ENCODE data around the gene FOXP1.
"Not testable (repeated sequence)": the region's sequence is repeated elsewhere in the genome, so short reads cannot be mapped to it uniquely, and the experiment has no call there.

FOXP1 gene

GRCh38 chr3:71030748-71031147 is 552.8 kb downstream of the FOXP1 start:
- in situ Hi-C loops (cut with MboI; ENCODE audit: low sequenced_read_pairs): no loop called here

GRCh38 chr3:71029770-71030169 is 553.8 kb downstream of the FOXP1 start:
- in situ Hi-C loops (cut with MboI; ENCODE audit: low sequenced_read_pairs): no loop called here

GRCh38 chr3:71028802-71029201 is 554.7 kb downstream of the FOXP1 start:
- in situ Hi-C loops (cut with MboI; ENCODE audit: low sequenced_read_pairs): no loop called here

- in situ Hi-C loops (cut with MboI; ENCODE audit: low sequenced_read_pairs): no loop called here
Observed at GRCh38 chr3:71028184-71028583, 555.3 kb downstream of the FOXP1 start.

- in situ Hi-C loops (cut with MboI; ENCODE audit: low sequenced_read_pairs): no loop called here
Observed at GRCh38 chr3:71026634-71027578, 556.6 kb downstream of the FOXP1 start.

- in situ Hi-C loops (cut with MboI; ENCODE audit: low sequenced_read_pairs): no loop called here
Observed at GRCh38 chr3:71025516-71025915, 558.0 kb downstream of the FOXP1 start.

GRCh38 chr3:71025010-71025409 is 558.5 kb downstream of the FOXP1 start:
- in situ Hi-C loops (cut with MboI; ENCODE audit: low sequenced_read_pairs): no loop called here

GRCh38 chr3:71022551-71023335 is 560.8 kb downstream of the FOXP1 start:
- in situ Hi-C loops (cut with MboI; ENCODE audit: low sequenced_read_pairs): no loop called here

- in situ Hi-C loops (cut with MboI; ENCODE audit: low sequenced_read_pairs): no loop called here
Observed at GRCh38 chr3:71018799-71019198, 564.7 kb downstream of the FOXP1 start.

GRCh38 chr3:71016178-71016845 is 567.2 kb downstream of the FOXP1 start:
- in situ Hi-C loops (cut with MboI; ENCODE audit: low sequenced_read_pairs): no loop called here

- in situ Hi-C loops (cut with MboI; ENCODE audit: low sequenced_read_pairs): not testable (repeated sequence)
Observed at GRCh38 chr3:71014616-71015015, 568.9 kb downstream of the FOXP1 start.

GRCh38 chr3:71012971-71013370 is 570.6 kb downstream of the FOXP1 start:
- in situ Hi-C loops (cut with MboI; ENCODE audit: low sequenced_read_pairs): no loop called here

GRCh38 chr3:71011565-71012287 is 571.8 kb downstream of the FOXP1 start:
- in situ Hi-C loops (cut with MboI; ENCODE audit: low sequenced_read_pairs): no loop called here

- in situ Hi-C loops (cut with MboI; ENCODE audit: low sequenced_read_pairs): no loop called here
Observed at GRCh38 chr3:71010726-71011455, 572.6 kb downstream of the FOXP1 start.

- in situ Hi-C loops (cut with MboI; ENCODE audit: low sequenced_read_pairs): no loop called here
Observed at GRCh38 chr3:71008350-71008935, 575.1 kb downstream of the FOXP1 start.

- in situ Hi-C loops (cut with MboI; ENCODE audit: low sequenced_read_pairs): no loop called here
Observed at GRCh38 chr3:71006810-71007785, 576.4 kb downstream of the FOXP1 start.

GRCh38 chr3:71005702-71006321 is 577.7 kb downstream of the FOXP1 start:
- in situ Hi-C loops (cut with MboI; ENCODE audit: low sequenced_read_pairs): no loop called here

- in situ Hi-C loops (cut with MboI; ENCODE audit: low sequenced_read_pairs): no loop called here
Observed at GRCh38 chr3:71003511-71003910, 580.0 kb downstream of the FOXP1 start.
